GM19455 (cell line): ENCODE data around the gene SLCO4A1.

Experiments used
- ATAC-seq: cut with Tn5 transposase; IDR thresholded peaks from one replicate; pipeline ENCODE4 v1.9.1; 2021; ENCODE audit not compliant: unreplicated experiment

Gene SLCO4A1

GRCh38 chr20:62642051-62642665, at the start of gene SLCO4A1:
Gene SLCO4A1 (plus strand): TSS chr20:62642503. CDS start chr20:62656455, 13,952 bp downstream.
- ATAC-seq: peak; percentile 54

- no peak for ATAC-seq
Observed at GRCh38 chr20:62592506-62593177, 49.7 kb upstream of the SLCO4A1 start.

GRCh38 chr20:62593616-62594015, 48.7 kb upstream of the SLCO4A1 start:
- ATAC-seq: no peak

GRCh38 chr20:62595069-62595468, 47.2 kb upstream of the SLCO4A1 start:
- ATAC-seq: no peak

GRCh38 chr20:62595491-62595890, 46.8 kb upstream of the SLCO4A1 start:
- no peak for ATAC-seq

GRCh38 chr20:62596486-62596885, 45.8 kb upstream of the SLCO4A1 start:
- no peak for ATAC-seq

- ATAC-seq: no peak
Observed at GRCh38 chr20:62596921-62597320, 45.4 kb upstream of the SLCO4A1 start.

GRCh38 chr20:62597416-62598115, 44.7 kb upstream of the SLCO4A1 start:
- ATAC-seq: no peak

- no peak for ATAC-seq
Observed at GRCh38 chr20:62598761-62599194, 43.5 kb upstream of the SLCO4A1 start.

GRCh38 chr20:62599216-62600110, 42.8 kb upstream of the SLCO4A1 start:
- no peak for ATAC-seq

GRCh38 chr20:62601172-62601571, 41.1 kb upstream of the SLCO4A1 start:
- ATAC-seq: no peak

GRCh38 chr20:62601714-62602113, 40.6 kb upstream of the SLCO4A1 start:
- no peak for ATAC-seq

- no peak for ATAC-seq
Observed at GRCh38 chr20:62602550-62602949, 39.8 kb upstream of the SLCO4A1 start.

- ATAC-seq: no peak
Observed at GRCh38 chr20:62603021-62603906, 39.0 kb upstream of the SLCO4A1 start.

GRCh38 chr20:62603907-62604785, 38.2 kb upstream of the SLCO4A1 start:
- ATAC-seq: no peak

- no peak for ATAC-seq
Observed at GRCh38 chr20:62604796-62605195, 37.5 kb upstream of the SLCO4A1 start.

GRCh38 chr20:62605236-62605943, 36.9 kb upstream of the SLCO4A1 start:
- ATAC-seq: no peak

GRCh38 chr20:62606016-62606415, 36.3 kb upstream of the SLCO4A1 start:
- ATAC-seq: no peak
